G401.6 (cell line): Measurements from ENCODE around the gene CD8A.
"Not testable (repeated sequence)": the region's sequence is repeated elsewhere in the genome, so short reads cannot be mapped to it uniquely, and the experiment has no call there.

Experiments
- FAIRE-seq: peaks from 2 replicates; lab custom pipeline; 2012; peaks lifted over from hg19 to GRCh38; lab: Jason Lieb, UNC

Gene CD8A

GRCh38 chr2:86776532-86776931, 14.2 kb downstream of the CD8A start:
- no peak for FAIRE-seq

GRCh38 chr2:86775338-86775737, 15.4 kb downstream of the CD8A start:
- FAIRE-seq: no peak

- FAIRE-seq: no peak
These were observed 15.9 kb downstream of the CD8A start for GRCh38 chr2:86774862-86775261.

- FAIRE-seq: no peak
These were observed 18.1 kb downstream of the CD8A start for GRCh38 chr2:86772611-86773010.

GRCh38 chr2:86770816-86771301, 19.9 kb downstream of the CD8A start:
- FAIRE-seq: no peak

GRCh38 chr2:86769838-86770237, 20.9 kb downstream of the CD8A start:
- FAIRE-seq: no peak

- no peak for FAIRE-seq
These were observed 22.3 kb downstream of the CD8A start for GRCh38 chr2:86768189-86768949.

- FAIRE-seq: no peak
These were observed 25.4 kb downstream of the CD8A start for GRCh38 chr2:86765310-86765695.

GRCh38 chr2:86764661-86765309, 25.9 kb downstream of the CD8A start:
- FAIRE-seq: peak; percentile 97

GRCh38 chr2:86760371-86760770, 30.3 kb downstream of the CD8A start:
- no peak for FAIRE-seq

- no peak for FAIRE-seq
These were observed 32.3 kb downstream of the CD8A start for GRCh38 chr2:86758405-86758804.

GRCh38 chr2:86753606-86754005, 37.1 kb downstream of the CD8A start:
- no peak for FAIRE-seq

- FAIRE-seq: no peak
These were observed 37.8 kb downstream of the CD8A start for GRCh38 chr2:86752934-86753333.

- FAIRE-seq: no peak
These were observed 38.9 kb downstream of the CD8A start for GRCh38 chr2:86751778-86752177.

- FAIRE-seq: no peak
These were observed 40.4 kb downstream of the CD8A start for GRCh38 chr2:86750240-86750839.

- FAIRE-seq: no peak
These were observed 42.7 kb downstream of the CD8A start for GRCh38 chr2:86747711-86748639.

GRCh38 chr2:86746939-86747338, 43.8 kb downstream of the CD8A start:
- no peak for FAIRE-seq

GRCh38 chr2:86744152-86744551, 46.6 kb downstream of the CD8A start:
- FAIRE-seq: no peak

GRCh38 chr2:86741889-86742498, 48.7 kb downstream of the CD8A start:
- not testable (repeated sequence) for FAIRE-seq

GRCh38 chr2:86739889-86740288, 50.8 kb downstream of the CD8A start:
- FAIRE-seq: not testable (repeated sequence)

- not testable (repeated sequence) for FAIRE-seq
These were observed 51.2 kb downstream of the CD8A start for GRCh38 chr2:86739485-86739884.

- not testable (repeated sequence) for FAIRE-seq
These were observed 55.8 kb downstream of the CD8A start for GRCh38 chr2:86734896-86735295.
